HG02938 (cell line): ENCODE data around the gene METAP1D.
A peak's percentile ranks its signal among the peaks of the same experiment; 100 is the strongest.
"Not testable (repeated sequence)": the region's sequence is repeated elsewhere in the genome, so short reads cannot be mapped to it uniquely, and the experiment has no call there.

Source experiments
- ATAC-seq: cut with Tn5 transposase; IDR thresholded peaks from one replicate; pipeline ENCODE4 v1.9.1; 2021; ENCODE audit warnings: mild to moderate bottlenecking, moderate library complexity; ENCODE audit not compliant: unreplicated experiment

Gene METAP1D

DNA sequence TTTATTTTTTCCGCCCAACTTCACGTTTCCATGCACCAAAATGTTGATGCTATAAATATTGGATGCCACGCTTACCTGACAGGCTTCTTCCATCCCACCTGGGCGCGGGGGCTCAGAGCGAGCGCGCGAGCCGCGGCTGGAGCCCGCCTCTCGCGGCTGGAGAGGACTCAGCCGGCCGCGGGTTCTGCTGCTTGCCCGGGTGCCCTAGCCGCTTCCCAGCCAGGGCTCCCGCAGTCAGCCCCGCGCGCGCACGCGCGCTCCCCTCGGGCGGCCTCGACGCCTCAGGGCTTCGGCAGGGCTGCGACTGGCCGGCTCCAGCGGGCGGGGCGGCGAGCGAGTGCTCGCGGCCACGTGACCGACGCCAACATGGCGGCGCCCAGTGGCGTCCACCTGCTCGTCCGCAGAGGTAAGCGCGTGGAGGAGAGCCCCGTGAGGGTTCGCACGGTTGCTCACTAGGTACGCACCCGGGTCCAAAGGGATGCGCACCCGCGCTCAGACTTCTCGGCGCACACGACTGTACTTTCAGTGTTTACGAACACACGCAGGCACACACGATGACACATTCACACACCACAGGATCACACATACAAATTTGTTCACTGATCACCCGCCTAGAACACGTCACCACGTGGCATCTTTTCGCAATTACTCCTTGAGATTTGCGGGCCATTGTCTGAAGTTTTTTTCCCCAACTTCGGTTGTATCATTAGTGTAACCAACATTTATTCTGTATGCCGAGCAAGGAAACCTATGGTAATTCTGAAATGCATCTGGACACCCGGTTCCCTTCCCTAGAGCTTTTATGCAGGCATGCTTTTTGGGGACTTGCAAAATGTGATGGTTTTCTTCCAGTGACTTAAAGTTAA, at the start of gene METAP1D:
Gene METAP1D (plus strand): TSS at position 350 of the 866 bp plus-strand sequence. CDS start 17 bp downstream, at position 367.
- peak; percentile 88 for ATAC-seq

DNA sequence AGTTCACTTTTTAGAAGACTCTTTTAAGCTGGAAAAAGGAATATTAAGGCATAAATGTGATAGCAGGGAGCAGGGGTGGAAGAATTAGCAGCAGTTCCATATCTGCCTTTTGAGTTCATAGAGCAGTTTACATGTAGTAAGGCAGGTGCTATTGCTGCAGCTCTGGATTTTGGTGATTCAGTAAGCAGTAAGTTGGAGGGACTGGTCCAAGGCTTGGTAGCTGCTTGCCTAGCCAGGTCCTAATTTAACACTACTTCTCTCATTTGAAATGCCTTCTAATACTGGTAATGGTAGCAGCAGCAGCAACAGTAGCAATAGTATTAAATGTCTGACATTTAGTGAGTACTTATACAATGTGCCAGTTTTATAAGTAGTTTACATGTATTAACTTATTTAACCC, 47.5 kb upstream of the METAP1D start:
- ATAC-seq = no peak

DNA sequence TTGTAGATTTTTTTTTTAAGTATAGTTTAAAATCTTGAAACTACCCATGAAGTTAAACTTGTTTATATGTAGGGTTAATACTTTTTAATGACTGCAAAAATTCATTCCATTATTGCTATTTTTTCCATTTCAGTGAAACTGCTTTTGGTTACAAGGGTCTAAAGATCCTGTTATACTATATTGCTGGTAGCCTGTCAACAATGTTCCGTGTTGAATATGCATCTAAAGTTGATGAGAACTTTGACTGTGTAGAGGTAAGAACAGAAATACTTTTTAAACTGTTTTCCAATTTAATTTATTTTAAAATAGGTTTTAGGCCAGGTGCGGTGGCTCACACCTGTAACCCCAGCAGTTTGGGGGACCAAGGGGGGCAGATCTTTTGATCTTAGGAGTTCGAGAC, 47.0 kb upstream of the METAP1D start:
- ATAC-seq = no peak

DNA sequence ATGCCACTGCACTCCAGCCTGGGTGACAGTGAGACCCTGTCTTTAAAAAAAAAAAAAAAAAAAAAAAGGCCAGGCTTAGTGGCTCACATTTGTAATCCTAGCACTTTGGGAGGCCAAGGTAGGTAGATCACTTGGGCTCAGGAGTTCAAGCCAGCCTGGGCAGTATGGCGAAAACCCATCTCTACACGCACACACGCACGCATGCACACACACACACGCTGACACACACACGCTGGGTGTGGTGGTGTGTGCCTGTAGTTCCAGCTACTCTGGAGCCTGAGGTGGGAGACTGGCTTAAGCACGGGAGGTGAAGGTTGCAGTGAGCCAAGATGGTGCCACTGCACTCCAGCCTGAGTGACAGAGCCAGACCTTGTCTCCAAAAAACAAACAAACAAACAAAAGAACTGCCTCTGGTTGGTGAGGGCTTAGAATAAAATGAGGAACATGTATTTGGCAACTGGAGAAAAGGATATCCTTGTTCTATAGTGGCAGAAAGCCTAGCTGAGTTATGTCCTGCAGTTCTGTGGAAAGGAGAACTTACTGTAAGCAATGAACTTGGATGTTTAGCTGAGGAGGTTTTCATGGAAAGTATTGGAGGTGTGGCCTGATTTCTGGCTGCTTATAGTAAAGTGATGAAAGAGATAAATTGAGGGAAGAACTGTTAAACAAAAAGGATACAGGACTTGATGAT, 43.5 kb upstream of the METAP1D start:
- ATAC-seq = no peak

DNA sequence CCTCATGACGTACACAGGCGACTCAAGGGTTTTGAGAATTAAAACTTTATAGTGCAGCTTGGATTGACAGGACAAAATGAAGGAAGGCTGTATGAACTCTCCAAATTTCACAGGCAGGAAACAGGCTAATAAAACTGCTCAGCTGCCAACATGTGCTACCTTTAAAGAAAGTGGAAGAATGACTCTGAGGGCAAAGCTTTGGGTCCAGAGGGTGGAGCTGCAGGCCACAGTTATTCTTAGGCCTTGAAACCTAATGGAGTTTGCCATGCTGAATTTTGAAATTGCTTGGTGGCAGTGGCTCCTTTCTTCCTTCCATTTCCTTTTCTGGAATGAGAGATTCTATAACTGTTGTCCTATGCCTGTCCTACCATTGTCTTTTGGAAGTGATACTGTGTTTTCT, 42.7 kb upstream of the METAP1D start:
- ATAC-seq = no peak

DNA sequence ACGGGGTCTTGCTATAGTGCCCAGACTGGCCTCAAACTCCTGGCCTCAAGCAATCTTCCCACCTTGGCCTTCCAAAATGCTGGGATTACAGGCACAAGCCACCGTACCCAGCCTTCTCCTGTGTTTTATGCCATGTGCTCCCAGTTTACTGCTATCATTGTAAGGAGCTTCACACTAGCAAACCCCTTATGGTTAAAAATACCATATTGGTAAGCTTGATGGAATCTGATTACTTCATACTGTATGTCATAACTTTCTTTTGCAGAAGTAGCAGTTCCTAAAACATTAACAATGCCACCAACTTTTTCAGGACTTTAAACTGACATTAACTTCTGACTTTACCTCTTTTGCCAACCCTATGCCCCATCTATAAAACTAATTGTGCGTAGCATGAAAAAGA, 41.3 kb upstream of the METAP1D start:
- ATAC-seq = no peak

DNA sequence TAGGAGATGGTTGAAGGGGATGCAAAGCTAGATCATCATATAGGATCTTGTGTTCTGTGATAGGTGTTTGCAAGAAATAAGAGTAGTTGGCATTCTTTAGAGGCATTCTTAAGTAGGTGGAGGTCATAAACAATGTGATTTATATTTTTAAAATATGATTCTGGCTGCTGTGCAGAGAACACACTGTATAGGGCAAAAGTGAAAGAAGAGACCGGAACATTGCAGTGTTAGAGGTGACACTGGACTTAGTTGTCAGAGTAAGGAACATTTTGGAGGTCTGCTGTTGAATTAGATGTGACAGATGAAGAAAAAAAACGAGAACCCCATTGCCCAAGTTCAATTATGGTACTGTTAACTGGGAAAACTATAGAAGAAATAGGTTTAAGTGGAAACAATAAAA, 39.8 kb upstream of the METAP1D start:
- no peak for ATAC-seq

DNA sequence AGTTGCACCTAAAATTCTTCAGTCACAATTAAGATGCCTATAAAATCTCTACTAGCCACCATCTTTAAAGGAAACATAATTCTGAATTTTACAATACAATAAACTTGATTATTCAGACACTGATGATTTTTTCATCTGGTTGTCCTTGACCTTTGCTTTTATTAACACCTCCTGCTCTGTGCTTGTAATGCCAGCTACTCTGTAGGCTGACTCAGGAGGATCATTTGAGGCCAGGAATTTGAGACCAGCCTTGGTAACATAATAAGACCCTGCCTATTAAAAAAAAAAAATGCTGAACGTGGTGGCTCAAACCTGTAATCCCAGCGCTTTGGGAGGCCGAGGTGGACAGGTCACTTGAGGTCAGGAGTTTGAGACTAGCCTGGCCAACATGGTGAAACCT, 39.2 kb upstream of the METAP1D start:
- ATAC-seq = no peak

DNA sequence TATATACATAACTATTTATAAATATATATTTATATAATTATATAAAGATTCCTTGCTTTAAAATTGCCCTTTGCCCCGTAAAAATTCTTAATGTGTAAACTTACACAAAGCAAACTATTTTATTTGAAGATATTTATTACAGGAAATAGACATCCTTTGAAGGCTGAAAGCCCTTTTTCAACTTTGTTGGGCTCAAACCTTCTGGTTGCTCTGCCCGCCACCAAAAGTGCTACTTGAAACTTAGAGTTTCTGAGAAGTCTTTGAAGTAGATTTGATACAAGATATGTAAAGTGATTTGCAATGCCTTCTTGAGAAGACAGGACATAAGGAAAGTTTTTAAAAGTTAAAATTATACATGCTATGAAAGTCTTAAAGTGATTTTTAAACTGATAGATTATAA, 36.6 kb upstream of the METAP1D start:
- no peak for ATAC-seq

DNA sequence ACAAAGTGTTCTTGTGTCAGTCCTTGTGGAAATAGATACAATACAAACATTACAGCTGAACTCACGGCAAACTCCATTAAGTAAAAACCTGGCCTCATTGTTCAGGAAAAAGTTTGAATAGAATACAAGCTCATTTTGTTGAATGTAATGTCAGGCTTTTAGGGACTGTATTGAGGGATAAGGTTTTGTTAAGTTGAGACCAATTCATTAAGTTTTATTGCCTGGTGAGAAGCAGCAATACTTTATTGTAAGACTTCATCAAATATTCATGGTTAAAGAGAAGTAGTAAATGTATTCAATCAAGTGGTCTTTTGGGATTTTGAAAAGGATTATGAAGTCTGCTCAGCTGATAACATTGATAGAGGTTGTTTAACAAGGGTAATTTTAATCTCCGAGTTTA, 35.4 kb upstream of the METAP1D start:
- no peak for ATAC-seq

DNA sequence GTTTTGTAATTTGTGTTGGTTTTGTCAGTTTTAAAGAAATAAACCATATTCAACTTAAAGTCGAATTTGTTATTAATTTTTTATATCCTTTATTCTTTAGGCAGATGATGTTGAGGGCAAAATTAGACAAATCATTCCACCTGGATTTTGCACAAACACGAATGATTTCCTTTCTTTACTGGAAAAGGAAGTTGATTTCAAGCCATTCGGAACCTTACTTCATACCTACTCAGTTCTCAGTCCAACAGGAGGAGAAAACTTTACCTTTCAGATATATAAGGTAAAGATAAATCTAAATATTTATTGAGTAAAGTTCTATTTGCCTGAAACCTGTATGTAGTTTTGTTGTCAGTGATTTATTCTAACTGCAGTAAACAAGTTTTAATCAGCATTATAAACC, 34.5 kb upstream of the METAP1D start:
- ATAC-seq = no peak

DNA sequence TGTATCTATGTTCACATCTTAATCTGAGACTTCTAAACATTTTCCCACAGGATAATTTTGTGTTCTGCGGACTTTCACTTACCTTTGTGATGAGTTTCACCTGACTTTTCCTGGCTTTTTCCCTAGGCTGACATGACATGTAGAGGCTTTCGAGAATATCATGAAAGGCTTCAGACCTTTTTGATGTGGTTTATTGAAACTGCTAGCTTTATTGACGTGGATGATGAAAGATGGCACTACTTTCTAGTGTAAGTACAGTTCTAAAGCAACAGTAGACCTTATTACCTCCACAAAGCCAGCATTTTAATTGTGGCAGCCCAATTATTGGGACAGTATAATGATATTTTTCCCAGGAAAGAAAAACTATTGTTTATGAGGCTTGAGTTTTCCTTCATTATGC, 34.1 kb upstream of the METAP1D start:
- ATAC-seq = no peak

DNA sequence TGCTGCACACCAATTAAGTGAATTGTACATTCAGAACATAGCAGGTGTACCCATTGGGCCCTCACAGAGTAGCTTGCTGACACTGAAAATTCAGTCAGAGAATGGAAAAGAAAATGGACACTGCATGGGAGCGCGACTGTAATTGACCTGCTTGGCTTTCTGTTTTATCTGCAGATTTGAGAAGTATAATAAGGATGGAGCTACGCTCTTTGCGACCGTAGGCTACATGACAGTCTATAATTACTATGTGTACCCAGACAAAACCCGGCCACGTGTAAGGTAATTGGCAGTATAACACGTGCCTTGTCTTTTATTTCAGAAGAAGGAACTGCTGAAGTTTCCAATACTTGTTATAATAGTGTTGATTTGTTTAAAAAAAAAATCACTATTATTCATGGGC, 33.5 kb upstream of the METAP1D start:
- ATAC-seq = no peak

DNA sequence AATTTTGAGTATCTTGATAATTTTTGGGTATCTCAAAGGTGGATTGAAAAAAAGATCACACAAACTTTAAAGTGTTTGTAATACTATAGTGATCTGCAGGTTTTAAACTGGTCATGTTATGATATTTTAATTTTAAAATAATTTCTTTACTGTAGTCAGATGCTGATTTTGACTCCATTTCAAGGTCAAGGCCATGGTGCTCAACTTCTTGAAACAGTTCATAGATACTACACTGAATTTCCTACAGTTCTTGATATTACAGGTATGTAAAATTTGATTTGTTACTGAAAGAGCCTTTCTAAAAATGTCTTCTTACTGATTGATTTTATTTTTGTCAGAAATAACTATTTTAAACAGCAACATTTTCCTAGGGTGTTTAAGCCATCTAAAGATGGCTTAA, 33.1 kb upstream of the METAP1D start:
- no peak for ATAC-seq

DNA sequence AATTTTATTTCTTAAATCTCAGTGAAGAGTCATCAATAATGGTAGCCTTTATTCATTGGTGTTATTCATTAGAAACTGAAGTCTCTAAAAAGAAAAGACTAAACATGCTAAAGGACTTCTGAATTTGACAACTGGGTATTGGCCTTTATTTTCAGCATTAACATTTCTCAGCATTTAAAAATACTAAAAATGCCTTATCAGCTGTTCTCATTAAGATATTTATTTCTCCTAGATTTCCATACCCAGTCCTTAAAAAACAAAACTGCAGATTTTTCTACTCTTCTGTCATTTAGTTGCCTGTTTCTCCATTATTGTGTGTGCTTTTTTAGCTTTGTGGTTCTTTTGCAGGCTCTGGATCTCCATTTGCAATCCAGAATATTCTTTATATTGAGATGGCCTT, 31.2 kb upstream of the METAP1D start:
- ATAC-seq = no peak

DNA sequence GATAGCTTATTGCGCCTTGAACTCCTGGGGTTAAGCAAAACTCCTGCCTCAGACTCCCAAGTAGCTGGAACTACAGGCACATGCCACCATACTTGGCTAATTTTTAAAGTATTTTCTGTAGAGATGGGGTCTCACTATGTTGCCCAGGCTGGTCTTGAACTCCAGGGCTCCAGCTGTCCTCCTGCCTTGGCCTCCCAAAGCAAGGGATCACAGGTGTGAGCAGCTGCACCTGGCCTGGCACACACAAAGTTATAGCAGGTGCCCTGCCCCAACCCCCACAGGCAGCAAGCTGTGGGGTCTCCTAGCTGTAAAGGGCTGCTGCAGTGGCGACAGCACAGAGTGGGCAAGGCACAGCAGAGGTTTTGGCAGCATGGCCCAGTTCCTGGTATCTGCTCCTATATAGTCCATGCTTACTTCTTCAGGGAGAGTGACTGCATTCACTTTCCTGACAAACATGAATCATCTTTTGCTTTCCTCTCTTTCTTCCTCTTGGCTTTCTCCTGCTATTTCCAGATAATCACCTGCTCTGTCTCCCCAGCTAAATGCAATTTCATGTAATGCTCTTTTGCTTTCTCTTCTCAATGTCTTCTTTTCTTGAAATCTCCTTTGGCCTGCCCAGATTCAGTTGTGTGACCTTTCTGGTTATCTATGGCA, 27.3 kb upstream of the METAP1D start:
- no peak for ATAC-seq

DNA sequence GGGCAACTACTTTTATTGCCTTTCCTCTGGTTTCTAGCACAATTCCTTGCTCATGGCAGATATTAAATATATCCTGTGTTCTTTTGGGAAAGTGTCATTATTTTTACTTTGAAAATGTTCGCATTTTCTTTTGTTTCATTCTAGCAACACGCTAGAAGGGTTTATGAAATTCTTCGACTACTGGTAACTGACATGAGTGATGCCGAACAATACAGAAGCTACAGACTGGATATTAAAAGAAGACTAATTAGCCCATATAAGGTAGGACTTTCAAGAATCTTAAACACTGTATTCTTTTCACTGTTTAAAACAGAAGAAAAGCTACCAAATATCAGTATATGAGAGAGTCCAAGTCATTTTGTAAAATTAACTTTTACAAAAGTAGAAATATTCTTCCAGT, 20.6 kb upstream of the METAP1D start:
- no peak for ATAC-seq

DNA sequence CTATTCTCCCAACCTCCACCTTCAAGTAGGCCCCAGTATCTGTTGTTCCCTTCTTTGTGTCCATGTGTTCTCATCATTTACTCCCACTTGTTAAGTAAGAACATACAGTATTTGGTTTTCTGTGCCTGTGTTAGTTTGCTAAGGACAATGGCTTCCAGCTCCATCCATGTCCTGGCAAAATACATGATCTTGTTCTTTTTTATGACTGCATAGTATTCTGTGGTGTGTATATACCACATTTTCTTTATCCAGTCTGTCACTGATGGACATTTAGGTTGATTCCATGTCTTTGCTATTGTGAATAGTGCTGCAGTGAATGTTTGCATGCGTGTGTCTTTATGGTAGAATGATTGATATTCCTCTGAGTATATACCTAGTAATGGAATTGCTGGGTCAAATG, 15.8 kb upstream of the METAP1D start:
- ATAC-seq = not testable (repeated sequence)

DNA sequence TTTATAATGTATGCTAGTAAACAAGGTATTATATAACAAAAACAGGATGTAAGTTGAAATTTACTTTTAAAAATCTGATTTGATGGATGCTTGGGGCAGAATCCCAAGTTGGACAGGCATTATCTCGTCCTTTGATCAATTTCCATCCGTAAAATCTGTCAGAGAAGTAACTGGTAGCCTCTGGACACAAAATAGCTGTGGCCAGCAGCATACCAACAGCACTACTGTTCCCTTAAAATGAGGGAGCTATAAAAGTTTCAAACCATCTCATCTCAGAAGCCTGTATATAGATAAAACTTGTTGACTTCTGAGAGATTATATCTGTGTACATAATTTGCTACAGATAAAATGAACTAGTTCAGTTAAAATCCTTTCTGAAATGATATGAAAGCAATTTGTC, 14.7 kb upstream of the METAP1D start:
- no peak for ATAC-seq

DNA sequence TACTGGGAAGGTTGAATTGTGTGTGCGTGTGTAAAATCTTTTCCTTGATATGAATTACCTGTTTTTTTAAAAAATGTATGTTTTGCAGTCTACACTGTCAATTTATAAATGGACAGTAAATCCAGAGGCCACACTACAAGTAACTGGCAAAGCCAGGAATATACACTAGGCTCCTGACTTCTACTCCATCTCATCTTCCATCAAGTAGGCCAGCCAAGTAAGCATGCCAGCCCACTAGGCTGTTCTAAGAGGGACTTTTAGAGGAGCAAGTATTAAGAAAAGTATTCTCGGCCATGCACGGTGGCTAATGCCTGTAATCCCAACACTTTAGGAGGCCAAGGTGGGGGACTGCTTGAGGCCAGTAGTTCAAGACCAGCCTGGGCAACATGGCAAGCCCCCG, 13.0 kb upstream of the METAP1D start:
- no peak for ATAC-seq

DNA sequence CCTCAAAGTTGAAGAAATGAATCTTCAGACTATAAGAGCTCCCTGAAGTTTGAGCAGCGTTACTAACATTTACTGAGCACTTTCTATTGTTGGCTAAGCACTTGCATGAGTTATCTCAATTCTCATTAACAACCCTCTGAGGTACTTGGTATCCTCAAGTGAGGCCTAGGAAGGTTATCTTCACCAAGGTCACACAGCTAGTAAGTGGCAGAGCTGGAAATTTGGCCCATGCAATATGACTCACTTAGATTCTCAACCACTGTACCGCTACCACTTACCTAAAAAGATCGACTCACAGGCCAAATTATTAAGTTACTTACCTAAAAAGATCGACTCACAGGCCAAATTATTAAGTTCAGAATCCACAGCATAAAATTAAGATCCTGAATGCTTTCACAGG, 8.7 kb upstream of the METAP1D start:
- no peak for ATAC-seq

DNA sequence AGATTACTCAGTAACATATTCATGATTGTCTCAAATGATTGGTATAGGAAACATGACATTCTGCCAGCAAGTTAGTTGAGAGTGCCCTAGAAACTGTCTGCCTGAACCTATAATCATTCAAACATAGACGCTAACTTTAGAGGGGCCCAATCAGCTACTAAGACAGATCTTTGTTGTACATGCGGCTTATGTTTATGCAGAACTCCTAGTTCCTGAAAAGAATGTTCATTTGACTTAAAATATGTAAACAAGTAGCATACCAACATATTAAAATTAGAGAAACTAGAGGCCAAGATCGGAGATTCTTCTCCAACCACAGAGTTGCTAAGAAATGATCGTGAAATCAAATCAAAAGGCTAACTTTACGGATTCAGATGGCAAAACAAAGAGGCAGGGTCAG, 4.2 kb upstream of the METAP1D start:
- no peak for ATAC-seq
